ENCODE results near the gene ARHGAP19. TPM values are rescaled to one million over a fixed set of nuclear protein-coding genes. Genes with fewer than 3 reads are reported as not detected.

Gene ARHGAP19
- total and polyA plus RNA-seq, 2 donors from 2014 or later = 5.3 to 10.6 TPM

DNA sequence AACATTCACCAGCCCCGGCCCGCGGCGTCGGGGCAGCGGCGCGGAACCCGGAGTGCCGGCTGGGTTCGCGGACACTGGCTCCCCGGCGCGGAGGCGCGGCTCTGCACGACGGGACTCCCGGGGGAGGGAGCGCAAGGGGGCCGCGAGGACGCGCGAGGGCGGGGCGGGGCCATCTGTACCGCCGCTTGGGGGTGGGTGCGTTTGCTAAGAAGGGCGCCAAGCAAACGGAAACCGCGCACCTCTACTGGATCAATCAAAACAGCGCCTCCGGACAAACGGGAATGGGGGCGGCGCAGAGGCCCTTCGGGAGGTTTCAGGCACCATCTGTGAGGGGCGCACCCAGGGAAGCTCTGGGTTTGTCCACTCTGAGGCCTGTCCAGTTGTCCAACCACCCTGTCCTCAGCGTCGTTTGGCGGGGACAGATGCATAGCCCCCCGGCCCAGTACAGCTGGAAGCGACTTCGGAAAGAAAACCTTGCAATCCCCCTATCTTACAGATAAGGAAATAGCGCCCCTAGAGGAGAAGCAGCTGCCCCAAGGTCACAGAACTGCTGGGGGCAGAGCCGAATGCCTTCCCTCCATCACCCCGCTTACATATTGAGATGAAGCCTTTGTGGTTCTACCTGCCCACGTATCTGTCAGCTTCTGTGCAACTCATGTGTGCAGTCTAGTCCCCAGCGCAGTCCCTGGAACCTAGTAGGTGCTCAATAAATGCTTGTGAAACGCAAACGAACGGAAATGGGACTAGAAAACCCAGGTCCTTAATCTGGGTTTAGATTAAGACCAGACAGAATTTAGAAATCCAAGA, 96.0 kb downstream of the ARHGAP19 start:
- no peak for FAIRE-seq
- no peak overlapping the region for H3K9ac ChIP-seq (ENCODE audit: low read length in 3 of 3)
- H3K27ac ChIP-seq (ENCODE audit: low read depth in 2 of 2, low read length in 2 of 2) = no peak overlapping the region
- TF ChIP-seq, protein P1, sequence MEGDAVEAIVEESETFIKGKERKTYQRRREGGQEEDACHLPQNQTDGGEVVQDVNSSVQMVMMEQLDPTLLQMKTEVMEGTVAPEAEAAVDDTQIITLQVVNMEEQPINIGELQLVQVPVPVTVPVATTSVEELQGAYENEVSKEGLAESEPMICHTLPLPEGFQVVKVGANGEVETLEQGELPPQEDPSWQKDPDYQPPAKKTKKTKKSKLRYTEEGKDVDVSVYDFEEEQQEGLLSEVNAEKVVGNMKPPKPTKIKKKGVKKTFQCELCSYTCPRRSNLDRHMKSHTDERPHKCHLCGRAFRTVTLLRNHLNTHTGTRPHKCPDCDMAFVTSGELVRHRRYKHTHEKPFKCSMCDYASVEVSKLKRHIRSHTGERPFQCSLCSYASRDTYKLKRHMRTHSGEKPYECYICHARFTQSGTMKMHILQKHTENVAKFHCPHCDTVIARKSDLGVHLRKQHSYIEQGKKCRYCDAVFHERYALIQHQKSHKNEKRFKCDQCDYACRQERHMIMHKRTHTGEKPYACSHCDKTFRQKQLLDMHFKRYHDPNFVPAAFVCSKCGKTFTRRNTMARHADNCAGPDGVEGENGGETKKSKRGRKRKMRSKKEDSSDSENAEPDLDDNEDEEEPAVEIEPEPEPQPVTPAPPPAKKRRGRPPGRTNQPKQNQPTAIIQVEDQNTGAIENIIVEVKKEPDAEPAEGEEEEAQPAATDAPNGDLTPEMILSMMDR (IDR thresholded peaks at IDR 0.05; ENCODE audit: borderline replicate concordance, extremely low read depth, insufficient read depth) = peak; percentile 47
- peak overlapping the region; percentile 29 to 52 (median 30) for H3K4me3 ChIP-seq (ENCODE audit: low read length in 3 of 3)
- peaks cover 0 to 3% (median 0%) of the 10 kb centered on the region in 3 donors for H3K4me1 ChIP-seq (ENCODE audit: control insufficient read depth in 2 of 3, insufficient read depth in 2 of 3, low read depth in 1 of 3, low read length in 3 of 3)
- no peaks in the 10 kb centered on the region for H3K27me3 ChIP-seq (ENCODE audit: control insufficient read depth, insufficient read depth, low read length)
- peak; percentile 73 to 80 (median 79) for DNase-seq
- intact Hi-C loops (cut with DNase I) = no loop called here
- H3K36me3 ChIP-seq (ENCODE audit: control insufficient read depth in 2 of 3, insufficient read depth in 3 of 3, low read length in 3 of 3) = no peaks in the 10 kb centered on the region
- no peaks in the 10 kb centered on the region for H3K9me3 ChIP-seq (ENCODE audit: control insufficient read depth in 2 of 3, insufficient read depth in 1 of 3, low read length in 3 of 3)

DNA sequence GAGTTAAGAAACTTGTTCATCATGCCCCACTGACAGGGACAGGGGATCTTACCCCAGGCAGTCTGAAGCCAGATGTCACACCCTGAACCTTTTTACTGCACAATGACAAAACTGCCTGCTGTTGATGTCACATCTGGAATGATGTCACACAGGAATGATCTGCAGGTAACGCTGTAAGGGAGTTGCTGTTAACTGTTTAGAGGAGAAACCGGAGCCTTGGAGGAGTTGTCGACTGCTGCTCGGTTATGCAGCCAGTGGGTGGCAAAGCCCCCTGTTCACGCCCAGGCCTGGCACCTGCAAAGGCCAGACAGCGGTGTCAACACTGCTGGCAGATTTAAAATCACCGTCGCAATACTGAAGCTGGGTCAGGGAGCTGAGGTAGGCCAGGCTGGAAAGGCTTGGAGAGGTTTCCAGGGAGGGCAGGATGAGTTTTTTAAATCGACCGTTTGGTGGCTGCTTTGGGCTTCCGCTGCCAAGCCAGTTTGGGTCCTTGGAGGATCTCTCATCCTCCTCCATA, 96.7 kb downstream of the ARHGAP19 start:
- Histone ChIP-seq H3K27ac (ENCODE audit: low read depth in 2 of 2, low read length in 2 of 2) (no peak overlapping the region), H3K9me3 (ENCODE audit: control insufficient read depth in 2 of 3, insufficient read depth in 1 of 3, low read length in 3 of 3) (no peaks in the 10 kb centered on the region), H3K27me3 (ENCODE audit: control insufficient read depth, insufficient read depth, low read length) (no peaks in the 10 kb centered on the region), H3K4me1 (ENCODE audit: control insufficient read depth in 2 of 3, insufficient read depth in 2 of 3, low read depth in 1 of 3, low read length in 3 of 3) (peaks cover 0 to 3% (median 0%) of the 10 kb centered on the region in 3 donors), H3K36me3 (ENCODE audit: control insufficient read depth in 2 of 3, insufficient read depth in 3 of 3, low read length in 3 of 3) (no peaks in the 10 kb centered on the region), H3K9ac (ENCODE audit: low read length in 3 of 3) (no peak overlapping the region), H3K4me3 (ENCODE audit: low read length in 3 of 3) (peak overlapping the region in 2 of 3 donors; percentile 23 to 52)
- intact Hi-C loops (cut with DNase I) = no loop called here
- FAIRE-seq (no peak), DNase-seq (peak in 4 of 5 donors; percentile 56 to 73 (median 59))
- TF ChIP-seq, protein P1 (IDR thresholded peaks at IDR 0.05; ENCODE audit: borderline replicate concordance, extremely low read depth, insufficient read depth) = no peak

DNA sequence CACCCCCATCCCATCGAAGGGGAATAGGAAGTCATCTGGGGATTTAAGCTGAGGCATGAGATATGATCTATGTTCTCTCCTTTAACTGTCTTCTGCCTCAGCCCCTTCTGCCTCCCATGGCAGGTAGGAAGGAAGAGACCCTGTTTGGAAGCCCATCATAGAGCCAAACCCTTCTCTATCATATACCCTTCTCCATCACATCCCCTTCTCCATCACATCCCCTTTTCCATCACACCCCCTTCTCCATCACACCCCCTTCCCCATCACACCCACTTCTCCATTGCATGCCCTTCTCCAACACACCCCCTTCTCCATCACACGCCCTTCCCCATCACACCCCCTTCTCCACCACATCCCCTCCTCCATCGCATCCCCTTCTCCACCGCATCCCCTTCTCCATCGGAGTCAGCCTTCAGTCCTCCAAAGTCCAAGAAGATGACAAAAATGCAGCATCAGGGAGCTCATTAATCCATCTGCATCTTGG, 99.4 kb downstream of the ARHGAP19 start:
- FAIRE-seq (no peak), DNase-seq (no peak)
- Histone ChIP-seq H3K9me3 (ENCODE audit: control insufficient read depth in 2 of 3, insufficient read depth in 1 of 3, low read length in 3 of 3) (no peaks in the 10 kb centered on the region), H3K27ac (ENCODE audit: low read depth in 2 of 2, low read length in 2 of 2) (no peak overlapping the region), H3K9ac (ENCODE audit: low read length in 3 of 3) (no peak overlapping the region), H3K36me3 (ENCODE audit: control insufficient read depth in 2 of 3, insufficient read depth in 3 of 3, low read length in 3 of 3) (no peaks in the 10 kb centered on the region), H3K4me1 (ENCODE audit: control insufficient read depth in 2 of 3, insufficient read depth in 2 of 3, low read depth in 1 of 3, low read length in 3 of 3) (peaks cover 0 to 3% (median 0%) of the 10 kb centered on the region in 3 donors), H3K27me3 (ENCODE audit: control insufficient read depth, insufficient read depth, low read length) (no peaks in the 10 kb centered on the region), H3K4me3 (ENCODE audit: low read length in 3 of 3) (no peak overlapping the region)
- intact Hi-C loops (cut with DNase I) = no loop called here
- TF ChIP-seq, protein P1 (IDR thresholded peaks at IDR 0.05; ENCODE audit: borderline replicate concordance, extremely low read depth, insufficient read depth) = no peak
